ENCODE measurements around the gene GSN. TPM values are rescaled to one million over a fixed set of nuclear protein-coding genes. Genes with fewer than 3 reads are reported as not detected.

The GSN gene
- total and polyA plus RNA-seq, 4 donors: 18.8 to 402 (median 51.6) TPM

DNA sequence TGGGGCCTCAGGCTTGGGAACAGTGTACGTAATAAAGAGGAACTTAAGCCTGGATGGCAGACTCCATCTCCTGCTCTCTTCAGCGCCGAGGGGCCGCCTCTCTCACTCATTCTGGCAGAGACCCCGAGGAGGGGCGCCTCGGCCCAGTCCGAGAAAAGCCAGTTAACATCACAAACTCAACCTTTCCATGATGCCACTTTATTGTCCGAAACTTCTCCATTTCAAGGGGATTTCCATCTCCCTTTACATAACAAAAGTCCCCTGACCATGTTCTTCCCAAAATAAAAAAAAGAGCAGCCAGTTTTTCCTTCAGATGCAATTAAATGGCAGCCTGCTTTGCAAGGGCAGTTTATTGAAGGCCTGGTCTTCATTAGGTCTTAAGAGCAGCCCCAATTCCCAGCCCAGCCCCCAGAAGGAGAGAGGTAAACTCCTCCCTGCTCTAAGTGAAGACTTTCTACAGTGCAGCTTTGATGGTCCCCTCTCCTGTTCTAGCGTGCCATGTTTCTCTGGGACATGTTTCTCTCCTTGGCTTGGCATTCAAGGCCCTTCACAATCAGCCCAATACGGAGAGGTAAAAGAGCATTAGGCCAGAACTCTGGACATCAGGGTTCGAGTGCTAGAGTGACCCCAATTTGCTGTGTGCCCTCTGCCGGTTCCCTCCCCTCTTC, 46.8 kb upstream of the GSN start:
- Histone ChIP-seq H3K36me3 (ENCODE audit: control insufficient read depth in 4 of 4, insufficient read depth in 3 of 4, low read depth in 1 of 4, low read length in 3 of 4) (no peaks in the 10 kb centered on the region), H3K9me3 (ENCODE audit: control insufficient read depth in 4 of 4, low read length in 3 of 4) (no peaks in the 10 kb centered on the region), H3K9ac (ENCODE audit: low read depth in 1 of 2, low read length in 2 of 2) (no peak overlapping the region), H3K27me3 (ENCODE audit: control insufficient read depth in 4 of 4, insufficient read depth in 4 of 4, low read length in 3 of 4) (no peaks in the 10 kb centered on the region), H3K27ac (ENCODE audit: low read depth in 1 of 2, low read length in 2 of 2) (no peak overlapping the region), H3K4me3 (ENCODE audit: low read depth in 1 of 3, low read length in 3 of 3) (no peak overlapping the region), H3K4me1 (ENCODE audit: control insufficient read depth in 4 of 4, insufficient read depth in 4 of 4, low read length in 3 of 4) (no peaks in the 10 kb centered on the region)
- DNase-seq (ENCODE audit: low spot score): no peak
- TF ChIP-seq, protein P1, sequence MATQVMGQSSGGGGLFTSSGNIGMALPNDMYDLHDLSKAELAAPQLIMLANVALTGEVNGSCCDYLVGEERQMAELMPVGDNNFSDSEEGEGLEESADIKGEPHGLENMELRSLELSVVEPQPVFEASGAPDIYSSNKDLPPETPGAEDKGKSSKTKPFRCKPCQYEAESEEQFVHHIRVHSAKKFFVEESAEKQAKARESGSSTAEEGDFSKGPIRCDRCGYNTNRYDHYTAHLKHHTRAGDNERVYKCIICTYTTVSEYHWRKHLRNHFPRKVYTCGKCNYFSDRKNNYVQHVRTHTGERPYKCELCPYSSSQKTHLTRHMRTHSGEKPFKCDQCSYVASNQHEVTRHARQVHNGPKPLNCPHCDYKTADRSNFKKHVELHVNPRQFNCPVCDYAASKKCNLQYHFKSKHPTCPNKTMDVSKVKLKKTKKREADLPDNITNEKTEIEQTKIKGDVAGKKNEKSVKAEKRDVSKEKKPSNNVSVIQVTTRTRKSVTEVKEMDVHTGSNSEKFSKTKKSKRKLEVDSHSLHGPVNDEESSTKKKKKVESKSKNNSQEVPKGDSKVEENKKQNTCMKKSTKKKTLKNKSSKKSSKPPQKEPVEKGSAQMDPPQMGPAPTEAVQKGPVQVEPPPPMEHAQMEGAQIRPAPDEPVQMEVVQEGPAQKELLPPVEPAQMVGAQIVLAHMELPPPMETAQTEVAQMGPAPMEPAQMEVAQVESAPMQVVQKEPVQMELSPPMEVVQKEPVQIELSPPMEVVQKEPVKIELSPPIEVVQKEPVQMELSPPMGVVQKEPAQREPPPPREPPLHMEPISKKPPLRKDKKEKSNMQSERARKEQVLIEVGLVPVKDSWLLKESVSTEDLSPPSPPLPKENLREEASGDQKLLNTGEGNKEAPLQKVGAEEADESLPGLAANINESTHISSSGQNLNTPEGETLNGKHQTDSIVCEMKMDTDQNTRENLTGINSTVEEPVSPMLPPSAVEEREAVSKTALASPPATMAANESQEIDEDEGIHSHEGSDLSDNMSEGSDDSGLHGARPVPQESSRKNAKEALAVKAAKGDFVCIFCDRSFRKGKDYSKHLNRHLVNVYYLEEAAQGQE (IDR thresholded peaks at IDR 0.05): no peak
- TF ChIP-seq, protein P2, sequence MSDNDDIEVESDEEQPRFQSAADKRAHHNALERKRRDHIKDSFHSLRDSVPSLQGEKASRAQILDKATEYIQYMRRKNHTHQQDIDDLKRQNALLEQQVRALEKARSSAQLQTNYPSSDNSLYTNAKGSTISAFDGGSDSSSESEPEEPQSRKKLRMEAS (IDR thresholded peaks at IDR 0.05): no peak
- TF ChIP-seq EGR1 (IDR thresholded peaks at IDR 0.05; ENCODE audit: low read depth in 2 of 2) (no peak), NR2F2 (IDR thresholded peaks at IDR 0.05) (no peak), TAF1 (conservative IDR thresholded peaks at IDR 0.05) (no peak), FOXA2 (IDR thresholded peaks at IDR 0.05) (no peak), HNF4A (conservative IDR thresholded peaks at IDR 0.05) (no peak), YY1 (IDR thresholded peaks at IDR 0.05) (no peak), GABPA (IDR thresholded peaks at IDR 0.05 in 1 of 2, conservative IDR thresholded peaks at IDR 0.05 in 1 of 2) (no peak), SP1 (IDR thresholded peaks at IDR 0.05) (no peak), RAD21 (IDR thresholded peaks at IDR 0.05) (no peak)
- 84% methylated on average over 13 of the region's 13 CpGs for WGBS

DNA sequence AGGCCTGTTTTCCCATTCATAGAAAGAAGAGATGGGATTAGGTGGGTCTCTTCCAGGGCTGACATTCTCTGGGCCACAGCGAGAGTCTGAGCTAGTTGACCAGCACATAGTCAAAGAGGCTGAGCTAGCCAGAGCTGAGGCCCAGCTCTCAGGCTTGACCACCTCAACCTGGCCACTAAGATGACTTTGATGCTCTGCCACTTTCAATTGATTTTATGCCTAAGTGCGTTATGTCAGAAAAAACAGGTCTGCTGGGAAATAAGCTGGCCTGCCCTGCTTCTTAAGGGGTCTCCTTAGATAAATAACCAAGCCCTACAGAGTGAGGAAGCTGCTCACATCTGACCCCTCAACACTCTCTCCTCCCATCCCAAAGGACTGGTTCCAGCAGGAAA, 46.3 kb upstream of the GSN start:
- H3K27me3 ChIP-seq (ENCODE audit: control insufficient read depth in 4 of 4, insufficient read depth in 4 of 4, low read length in 3 of 4): no peaks in the 10 kb centered on the region
- H3K9me3 ChIP-seq (ENCODE audit: control insufficient read depth in 4 of 4, low read length in 3 of 4): no peaks in the 10 kb centered on the region
- H3K36me3 ChIP-seq (ENCODE audit: control insufficient read depth in 4 of 4, insufficient read depth in 3 of 4, low read depth in 1 of 4, low read length in 3 of 4): no peaks in the 10 kb centered on the region
- no peak overlapping the region for H3K9ac ChIP-seq (ENCODE audit: low read depth in 1 of 2, low read length in 2 of 2)
- no peak overlapping the region for H3K4me3 ChIP-seq (ENCODE audit: low read depth in 1 of 3, low read length in 3 of 3)
- 98% methylated on average over 2 of the region's 2 CpGs for WGBS
- no peak overlapping the region for H3K27ac ChIP-seq (ENCODE audit: low read depth in 1 of 2, low read length in 2 of 2)
- H3K4me1 ChIP-seq (ENCODE audit: control insufficient read depth in 4 of 4, insufficient read depth in 4 of 4, low read length in 3 of 4): no peaks in the 10 kb centered on the region
- no peak for TF ChIP-seq NR2F2 (IDR thresholded peaks at IDR 0.05)
- TF ChIP-seq, protein P3, sequence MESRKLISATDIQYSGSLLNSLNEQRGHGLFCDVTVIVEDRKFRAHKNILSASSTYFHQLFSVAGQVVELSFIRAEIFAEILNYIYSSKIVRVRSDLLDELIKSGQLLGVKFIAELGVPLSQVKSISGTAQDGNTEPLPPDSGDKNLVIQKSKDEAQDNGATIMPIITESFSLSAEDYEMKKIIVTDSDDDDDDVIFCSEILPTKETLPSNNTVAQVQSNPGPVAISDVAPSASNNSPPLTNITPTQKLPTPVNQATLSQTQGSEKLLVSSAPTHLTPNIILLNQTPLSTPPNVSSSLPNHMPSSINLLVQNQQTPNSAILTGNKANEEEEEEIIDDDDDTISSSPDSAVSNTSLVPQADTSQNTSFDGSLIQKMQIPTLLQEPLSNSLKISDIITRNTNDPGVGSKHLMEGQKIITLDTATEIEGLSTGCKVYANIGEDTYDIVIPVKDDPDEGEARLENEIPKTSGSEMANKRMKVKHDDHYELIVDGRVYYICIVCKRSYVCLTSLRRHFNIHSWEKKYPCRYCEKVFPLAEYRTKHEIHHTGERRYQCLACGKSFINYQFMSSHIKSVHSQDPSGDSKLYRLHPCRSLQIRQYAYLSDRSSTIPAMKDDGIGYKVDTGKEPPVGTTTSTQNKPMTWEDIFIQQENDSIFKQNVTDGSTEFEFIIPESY (IDR thresholded peaks at IDR 0.05): no peak
- TF ChIP-seq, protein P4, sequence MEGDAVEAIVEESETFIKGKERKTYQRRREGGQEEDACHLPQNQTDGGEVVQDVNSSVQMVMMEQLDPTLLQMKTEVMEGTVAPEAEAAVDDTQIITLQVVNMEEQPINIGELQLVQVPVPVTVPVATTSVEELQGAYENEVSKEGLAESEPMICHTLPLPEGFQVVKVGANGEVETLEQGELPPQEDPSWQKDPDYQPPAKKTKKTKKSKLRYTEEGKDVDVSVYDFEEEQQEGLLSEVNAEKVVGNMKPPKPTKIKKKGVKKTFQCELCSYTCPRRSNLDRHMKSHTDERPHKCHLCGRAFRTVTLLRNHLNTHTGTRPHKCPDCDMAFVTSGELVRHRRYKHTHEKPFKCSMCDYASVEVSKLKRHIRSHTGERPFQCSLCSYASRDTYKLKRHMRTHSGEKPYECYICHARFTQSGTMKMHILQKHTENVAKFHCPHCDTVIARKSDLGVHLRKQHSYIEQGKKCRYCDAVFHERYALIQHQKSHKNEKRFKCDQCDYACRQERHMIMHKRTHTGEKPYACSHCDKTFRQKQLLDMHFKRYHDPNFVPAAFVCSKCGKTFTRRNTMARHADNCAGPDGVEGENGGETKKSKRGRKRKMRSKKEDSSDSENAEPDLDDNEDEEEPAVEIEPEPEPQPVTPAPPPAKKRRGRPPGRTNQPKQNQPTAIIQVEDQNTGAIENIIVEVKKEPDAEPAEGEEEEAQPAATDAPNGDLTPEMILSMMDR (IDR thresholded peaks at IDR 0.05; ENCODE audit: low read depth, low read length, missing input control): no peak
- TF ChIP-seq RXRA (IDR thresholded peaks at IDR 0.05): no peak
- TF ChIP-seq TAF1 (conservative IDR thresholded peaks at IDR 0.05): no peak
- no peak for TF ChIP-seq HNF4G (IDR thresholded peaks at IDR 0.05)
- TF ChIP-seq FOXA2 (IDR thresholded peaks at IDR 0.05): no peak
- TF ChIP-seq, protein P2 (IDR thresholded peaks at IDR 0.05): no peak
- DNase-seq (ENCODE audit: low spot score): no peak
